ENCODE measurements around the gene RMDN3.

RMDN3 gene

DNA sequence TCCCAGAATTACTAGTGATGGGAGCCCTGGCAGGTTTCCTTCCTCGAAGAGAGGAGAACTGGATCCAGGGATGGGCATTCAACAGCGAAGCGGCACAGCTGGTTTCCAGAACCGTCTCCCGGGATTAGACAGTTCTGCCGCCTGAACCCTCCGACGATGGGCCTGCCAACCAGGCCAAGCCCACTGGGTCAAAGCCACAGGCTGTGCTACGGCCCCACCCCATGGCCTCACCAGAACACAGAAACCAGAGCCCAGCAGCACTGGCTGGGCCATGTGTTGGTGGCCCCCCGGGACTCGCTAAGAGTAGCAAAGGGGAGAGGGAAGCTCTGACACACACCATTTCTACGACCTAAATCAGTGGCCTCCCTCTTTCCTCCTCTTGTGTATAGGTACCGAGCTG is 17.0 kb upstream of the RMDN3 start:
- no peak for DNase-seq

DNA sequence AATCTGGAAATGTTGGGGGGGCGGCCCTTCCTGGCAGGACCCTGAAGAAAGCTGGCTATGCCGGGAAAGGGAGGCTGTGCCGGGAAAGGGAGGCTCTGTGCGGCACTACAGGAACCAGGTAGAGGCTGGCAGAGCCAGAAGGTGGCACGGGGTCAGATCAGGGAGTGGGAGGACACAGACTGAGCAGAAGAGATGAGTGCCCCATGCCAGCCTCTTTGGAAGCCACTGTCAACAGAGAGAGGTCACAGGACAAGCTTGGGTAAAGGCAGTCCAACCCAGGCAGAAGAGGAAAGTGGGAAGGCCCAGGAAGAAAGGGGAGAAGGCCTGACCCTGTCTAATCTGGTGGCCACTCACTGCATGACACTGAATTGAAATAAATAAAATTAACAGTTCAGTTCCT is 16.2 kb upstream of the RMDN3 start:
- no peak for DNase-seq

DNA sequence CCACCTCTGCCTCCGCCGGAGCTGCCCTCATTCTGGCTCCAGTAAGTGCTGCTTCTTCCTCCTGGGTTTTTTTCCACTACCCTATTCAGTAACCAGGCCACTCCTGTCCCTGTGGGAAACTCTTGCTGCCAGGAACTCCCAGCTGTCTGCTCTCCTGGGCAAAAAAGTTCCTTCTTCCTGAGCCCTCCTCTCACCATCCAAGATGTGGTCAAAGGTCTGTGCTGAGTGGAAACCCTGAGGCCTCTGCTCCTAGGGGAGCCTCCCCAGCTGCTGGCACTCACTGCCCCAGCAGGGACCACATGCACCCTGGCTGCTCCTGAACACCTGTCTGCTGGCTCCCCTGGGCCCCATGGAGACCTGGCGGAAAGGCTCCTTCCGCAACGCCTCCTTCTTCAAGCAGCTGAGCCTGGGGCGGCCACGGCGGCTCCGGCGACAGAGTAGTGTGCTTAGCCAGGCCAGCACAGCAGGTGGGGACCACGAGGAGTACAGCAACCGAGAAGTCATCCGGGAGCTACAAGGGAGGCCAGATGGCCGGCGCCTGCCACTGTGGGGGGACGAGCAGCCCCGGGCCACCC is 15.2 kb upstream of the RMDN3 start:
- DNase-seq: no peak

DNA sequence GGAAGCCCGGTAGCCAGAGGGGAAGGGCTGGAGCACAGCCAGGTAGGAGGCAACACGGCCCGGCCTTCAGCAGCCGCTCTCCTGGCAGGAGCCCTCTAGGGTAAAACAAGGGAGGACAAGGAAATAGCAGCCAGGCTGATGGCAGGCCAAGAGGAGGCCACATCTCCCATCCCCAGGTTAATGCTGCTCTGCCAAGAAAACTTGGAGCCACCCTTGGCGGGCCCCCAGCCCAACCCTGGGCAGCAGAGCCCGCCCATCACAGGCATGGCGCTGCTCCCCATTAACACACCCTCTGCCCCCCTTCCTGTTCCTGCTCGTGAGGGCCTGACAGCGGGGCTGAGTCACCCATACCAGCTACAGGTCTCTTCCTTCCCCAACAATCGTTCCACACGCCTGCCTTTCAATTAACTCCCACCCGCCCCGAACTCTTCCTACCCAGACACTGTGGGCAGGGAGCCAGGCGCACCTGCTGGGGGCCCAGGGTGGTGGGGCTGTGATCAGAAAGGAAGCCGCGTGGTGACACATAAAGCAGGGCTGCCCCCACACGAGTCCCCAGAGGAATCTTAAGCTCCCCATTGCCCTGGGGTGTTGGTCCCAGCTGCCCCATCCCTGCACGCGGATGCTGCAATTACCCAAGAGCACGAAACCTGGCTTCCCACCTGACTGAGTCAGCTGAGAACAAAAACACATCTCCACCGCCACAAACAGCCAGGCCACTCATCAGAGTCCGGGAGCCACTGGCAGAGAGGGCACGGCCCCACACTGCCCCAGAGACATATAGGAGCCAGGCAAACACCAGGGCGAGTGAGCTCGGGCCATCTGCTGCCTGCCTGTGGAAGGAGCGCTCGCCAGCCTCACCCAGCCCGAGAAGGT is 14.5 kb upstream of the RMDN3 start, which contains the start of gene C15orf62:
Gene C15orf62 (plus strand): TSS at position 707 of the 873 bp plus-strand sequence. CDS start 516 bp downstream, outside the sequence.
- DNase-seq: no peak

DNA sequence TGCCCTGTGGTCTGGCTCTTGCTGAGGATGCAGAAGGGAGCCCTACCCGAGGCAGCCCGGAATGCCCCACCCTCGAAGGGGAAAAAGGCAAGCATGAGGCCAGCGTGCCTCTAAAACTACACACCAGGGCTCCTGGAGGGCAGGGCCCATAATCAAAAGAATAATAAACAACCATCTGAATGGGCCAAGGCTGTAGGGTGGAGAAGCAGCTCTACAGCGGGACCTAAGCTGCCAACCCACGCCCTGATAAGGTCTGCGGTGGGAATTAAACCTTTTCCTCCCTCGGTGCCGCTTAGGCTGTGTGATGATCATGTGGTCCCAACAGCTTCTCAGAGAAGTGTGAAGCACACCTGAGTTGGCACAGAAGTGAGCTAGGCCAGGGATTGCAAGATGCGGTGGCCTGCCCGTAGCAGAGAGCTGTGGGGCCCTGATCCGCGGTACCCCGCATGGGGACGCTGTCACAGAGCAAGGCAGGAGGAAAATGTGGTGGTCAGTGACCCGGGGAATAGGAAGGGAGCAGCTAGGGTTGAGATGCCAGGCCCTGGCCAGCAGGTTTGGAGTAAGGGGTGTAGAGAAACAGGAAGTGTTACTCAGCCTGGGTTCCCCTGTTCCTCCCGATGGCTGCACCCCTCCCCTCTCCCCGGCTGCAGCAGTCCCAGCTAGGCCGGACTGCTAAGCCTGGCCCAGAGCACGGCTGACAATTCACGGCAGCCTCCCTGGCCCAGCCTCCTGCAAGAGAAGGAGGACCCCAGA is 13.6 kb upstream of the RMDN3 start:
- DNase-seq: no peak

DNA sequence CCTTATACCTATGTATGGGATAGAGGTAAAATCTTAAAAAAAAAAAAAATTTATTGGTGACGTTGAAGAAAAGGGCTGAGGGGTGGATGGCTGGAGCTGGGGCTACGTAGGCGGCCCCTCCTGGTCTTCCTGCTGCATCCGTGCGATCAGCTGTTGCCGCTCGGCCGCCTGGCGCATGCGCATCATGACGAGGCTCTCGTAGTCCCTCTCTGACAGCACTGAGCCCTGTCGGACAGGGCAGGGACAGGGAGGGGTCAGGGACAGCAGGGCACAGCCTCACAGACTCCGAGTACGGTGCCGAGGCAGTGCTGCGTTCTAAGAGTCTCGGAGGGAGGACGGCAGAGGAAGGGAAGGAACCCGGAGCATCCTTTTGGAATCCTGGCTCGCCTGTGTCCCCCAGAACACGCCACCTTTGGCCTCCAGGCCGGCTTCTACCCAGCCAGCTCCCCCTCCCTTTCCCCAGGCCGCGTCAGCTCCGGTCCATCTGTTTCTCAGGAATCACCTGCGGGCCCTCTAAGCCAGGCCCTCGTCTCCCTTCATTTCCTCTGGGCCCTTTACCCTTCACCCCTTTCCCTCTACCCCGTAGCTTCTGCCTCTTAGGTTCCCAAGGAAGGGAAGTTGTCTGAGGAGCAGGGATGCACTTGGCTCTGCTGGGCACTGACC is 12.9 kb upstream of the RMDN3 start:
- DNase-seq: no peak

DNA sequence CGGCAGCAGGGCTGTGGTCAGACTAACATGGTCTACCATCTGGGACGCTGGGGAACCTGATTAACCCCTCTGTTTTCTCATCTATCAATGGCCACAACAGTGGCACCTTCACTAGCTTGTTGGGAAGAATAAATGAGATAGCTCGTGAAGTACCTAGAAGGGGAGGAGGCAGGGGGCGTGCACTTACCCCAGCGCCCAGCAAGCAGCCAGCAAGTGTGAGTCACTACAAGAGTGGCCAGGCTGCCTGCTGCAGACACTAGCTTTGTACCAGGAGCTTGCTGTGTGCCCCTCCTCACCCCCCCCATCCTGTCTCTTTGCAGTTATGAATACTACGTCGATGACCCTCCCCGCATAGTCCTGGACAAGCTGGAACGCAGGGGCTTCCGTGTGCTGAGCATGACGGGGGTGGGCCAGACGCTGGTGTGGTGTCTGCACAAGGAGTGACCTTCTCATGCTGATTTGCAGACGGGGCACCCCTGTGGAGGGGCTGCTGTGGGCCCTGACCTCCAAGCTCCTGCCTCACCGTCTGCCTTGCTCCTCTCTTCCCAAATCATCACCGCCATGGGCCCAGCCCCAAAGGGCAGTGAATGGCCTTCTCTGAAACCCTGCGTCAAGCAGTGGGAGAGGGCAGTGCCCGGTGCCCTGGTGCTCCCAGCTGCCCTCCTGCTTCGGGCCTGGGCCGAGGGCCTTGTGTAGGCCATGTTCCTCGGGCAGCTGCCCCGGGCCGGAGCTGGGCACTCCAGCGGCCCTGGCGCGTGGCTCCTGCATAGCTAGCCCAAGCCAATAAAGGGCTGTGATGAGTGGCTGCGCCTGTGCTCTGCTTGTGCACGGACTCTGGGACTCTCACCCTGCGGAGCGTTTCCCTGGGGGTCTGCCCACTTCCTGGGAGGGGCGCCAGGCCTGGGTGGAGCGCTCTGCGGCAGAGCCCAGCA is 12.1 kb upstream of the RMDN3 start:
- no peak for DNase-seq

DNA sequence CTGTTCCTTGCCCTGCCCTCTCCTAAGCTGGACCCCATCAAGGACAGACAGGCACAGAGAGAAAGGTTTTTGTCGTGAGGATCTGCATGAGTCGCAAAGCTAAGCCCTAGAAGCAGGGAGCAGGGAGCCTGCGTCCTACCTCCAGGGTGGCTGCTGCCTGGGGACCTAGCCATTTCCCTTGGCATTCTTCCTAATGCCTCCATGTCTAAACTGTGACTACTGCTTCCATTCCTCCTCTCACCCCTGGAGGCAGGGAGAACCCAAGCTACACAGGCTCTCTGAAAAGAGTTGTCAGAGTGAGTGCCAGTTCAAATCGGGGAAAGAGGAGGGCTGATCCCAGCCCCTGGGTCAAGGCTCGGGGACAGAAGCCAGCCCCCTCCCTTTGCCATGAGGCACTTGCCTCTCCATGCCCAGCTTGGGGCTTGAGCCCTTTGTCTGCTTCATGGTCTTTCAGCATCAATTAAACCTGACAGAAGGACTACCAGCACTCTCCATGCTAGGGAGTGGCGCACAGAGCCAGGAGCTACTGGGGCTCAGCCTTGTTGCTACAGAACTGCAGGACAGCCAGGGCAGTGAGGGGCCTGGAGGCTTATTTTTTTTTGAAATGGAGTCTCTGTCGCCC is 11.3 kb upstream of the RMDN3 start:
- no peak for DNase-seq

DNA sequence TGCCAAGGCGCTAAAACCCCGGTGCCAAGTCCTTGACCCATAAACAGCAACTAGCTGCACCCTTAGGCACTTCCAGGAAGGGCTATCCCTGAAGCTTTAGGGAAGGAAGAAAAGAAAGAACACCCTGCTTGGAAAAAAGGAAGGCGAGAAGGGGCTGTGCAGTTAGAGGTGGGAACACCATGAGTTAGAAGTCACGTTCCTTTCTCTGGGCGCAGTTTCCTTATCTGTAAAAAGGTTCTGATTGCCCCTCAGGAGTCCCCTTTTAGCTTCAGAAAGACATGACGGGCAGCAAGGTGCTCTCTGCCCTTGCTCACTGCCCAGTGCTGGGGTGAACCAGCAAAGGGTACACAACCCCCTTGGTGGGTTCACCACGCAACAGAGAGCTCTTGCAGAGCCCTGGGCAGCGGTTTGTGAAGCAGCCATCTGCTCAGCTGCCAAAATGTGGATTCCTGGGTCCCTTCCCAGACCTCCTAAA is 9.6 kb upstream of the RMDN3 start:
- DNase-seq: no peak

DNA sequence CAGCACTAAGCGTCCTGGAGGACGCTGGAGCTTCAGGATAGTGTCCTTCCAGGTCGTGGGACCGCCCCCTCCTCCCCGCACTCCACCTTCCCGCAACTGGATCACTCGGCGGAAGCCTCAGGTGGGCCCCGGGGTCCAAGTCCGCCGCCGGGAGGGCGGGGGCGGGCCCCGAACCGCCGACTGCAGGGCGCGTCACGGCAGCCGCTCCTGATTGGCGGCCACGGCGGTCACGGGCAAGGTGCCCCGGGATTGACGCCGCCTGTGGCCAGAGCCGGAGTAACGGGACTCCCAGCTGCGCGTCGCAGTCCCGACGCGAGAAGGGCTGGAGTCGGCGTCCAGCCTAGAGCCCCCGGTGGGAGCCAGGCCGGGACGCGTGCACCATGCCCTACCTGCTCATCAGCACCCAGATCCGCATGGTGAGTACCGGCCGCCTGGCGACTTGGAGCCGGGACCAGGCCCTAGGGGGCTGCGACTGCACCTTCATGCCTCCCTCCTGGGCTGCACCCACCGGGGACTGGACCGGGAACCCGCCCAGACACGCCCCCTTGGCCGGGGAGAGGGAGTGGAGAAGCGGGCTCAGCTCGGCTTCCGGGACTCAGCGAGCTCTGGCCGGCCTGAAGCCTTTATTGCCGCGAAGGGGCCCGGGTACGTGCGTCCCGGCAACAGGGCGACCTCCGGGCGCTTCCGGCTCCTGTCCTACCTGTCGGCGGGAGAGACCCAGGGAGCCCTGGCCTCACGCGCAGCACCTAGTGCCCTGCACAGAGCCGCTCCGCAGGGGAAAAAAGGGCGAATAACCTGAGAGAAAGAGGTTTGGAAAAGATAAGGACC is 9.0 kb upstream of the RMDN3 start, which contains the start of gene GCHFR:
Gene GCHFR (plus strand): TSS at position 268 of the 828 bp plus-strand sequence. CDS start 113 bp downstream, at position 381.
- no peak for DNase-seq

DNA sequence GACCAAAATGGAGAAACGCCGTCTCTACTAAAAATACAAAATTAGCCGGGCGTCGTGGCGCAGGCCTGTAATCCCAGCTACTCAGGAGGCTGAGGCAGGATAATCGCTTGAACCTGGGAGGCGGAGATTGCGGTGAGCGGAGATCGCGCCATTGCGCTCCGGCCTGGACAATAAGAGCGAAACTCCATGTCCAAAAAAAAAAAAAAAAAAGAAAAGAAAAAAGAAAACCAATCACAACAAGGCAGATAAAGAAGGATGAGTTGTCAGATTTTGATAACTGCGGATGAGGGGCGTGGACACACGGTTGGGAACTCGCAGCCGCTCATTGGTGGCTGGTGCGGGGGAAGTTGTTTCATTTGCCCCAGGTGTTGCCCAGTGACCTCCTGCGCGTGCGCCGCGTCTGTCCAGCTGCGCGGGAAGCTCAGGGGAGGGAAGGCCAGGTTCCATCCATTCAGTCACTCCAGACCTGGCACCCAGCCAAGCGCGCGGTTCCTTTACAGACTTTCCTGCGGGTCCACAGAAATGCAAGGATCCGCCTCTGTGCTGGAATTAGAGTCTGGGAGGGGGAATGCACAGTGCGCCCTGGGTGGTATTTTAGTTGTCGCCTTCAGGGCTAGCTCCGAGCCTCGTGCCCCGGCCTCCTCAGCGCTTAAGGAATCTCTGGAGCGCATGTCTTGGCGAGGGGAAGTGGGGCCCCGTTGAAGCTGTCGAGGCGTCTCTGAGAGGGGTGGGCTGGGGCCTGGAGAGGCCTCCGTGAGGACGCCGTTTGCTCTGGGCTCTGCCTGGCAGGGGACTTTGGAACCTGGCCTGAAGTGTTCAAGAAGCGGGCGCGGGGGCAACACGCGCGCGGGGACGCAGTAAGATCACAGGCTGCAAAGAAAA is 8.1 kb upstream of the RMDN3 start:
- DNase-seq: no peak

DNA sequence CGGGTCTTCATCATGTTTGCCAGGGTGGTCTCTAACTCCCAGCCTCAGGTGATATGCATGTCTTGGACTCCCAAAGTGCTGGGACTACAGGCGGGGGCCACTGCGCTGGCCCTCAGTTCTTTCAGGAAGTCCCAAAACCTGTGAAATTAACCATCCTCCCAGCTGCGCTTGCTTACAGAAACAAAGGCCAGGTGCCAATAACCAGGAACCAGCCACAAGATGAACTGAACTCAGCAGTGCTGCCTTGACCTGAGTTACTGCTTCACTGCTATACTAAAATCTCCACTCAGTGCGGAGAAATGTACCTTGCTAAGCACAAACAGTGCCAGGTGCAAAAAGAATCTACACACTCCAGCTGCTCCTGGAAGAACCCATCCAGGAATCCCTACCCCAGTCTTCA is 4.9 kb upstream of the RMDN3 start:
- no peak for DNase-seq

DNA sequence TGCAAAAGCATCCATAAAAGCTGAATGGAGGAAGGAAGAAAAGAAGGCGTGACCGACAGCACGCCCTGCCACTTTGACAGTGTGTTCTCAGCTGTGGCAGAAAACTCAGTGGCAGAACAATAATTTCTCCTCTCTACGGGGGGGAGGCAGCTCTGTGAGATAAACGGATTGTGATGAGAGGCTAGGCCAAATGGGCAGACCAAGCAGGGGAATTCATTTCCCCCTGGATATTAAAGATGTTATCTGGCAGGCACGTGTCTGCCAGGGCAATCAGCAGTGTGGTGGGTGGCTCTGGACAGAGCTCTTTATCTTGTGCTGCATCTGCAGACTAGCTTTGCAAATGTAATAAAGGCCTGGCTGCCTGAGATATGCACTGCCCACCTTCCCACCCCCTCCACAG is 1.9 kb upstream of the RMDN3 start:
- DNase-seq: no peak

DNA sequence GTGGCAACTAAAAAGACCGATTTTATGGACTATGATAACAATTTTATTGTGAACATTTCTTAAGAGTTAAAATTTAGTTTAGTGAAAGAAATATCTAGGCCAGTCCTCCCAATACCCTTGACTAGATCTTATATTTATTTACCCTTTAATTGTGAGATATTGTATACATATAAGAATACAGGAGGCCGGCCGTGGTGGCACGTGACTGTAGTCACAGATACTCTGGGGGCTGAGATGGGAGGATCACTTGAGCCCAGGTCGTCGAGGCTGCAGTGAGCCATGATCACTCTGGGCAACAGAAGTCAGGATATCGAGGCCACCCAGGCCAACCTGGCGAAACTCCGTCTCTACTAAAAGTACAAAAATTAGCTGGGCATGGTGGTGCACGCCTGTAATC is 756 bp upstream of the RMDN3 start:
- no peak for DNase-seq

DNA sequence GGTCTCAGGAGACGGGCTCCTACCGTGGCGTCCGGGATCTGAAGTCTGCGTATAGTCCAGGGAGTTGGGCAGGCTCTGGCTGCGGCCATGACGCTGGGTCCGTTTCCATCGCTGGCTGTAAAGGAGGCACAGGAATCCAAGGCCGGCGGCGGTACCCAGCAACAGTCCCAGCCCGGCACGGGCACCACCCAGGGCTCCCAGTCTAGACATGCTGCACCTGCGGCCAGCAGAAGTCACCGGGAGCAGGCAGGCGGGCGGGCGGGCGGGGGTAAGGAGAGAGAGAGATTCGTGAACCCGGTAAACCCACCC is 526 bp downstream of the RMDN3 start:
- DNase-seq: no peak

DNA sequence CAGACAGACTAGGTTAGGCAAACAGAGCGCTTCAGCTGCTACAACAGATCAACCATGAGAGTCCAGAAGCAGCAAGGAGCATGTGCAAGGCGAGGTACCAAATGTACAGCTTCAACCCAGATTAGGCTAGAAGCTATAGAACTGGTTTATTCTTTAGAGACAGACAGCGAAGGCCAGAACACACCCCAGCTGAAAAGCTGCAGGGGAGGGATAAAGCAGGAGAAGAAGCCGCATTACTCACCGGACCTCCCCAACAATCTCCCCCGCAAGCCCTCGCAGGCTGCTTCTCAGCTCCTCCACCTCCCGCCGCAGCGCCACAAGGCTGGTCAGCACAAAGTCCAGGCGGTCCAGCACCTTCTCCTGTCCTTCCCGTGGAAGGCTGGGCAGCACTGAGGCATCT is 3.3 kb downstream of the RMDN3 start:
- DNase-seq: no peak

DNA sequence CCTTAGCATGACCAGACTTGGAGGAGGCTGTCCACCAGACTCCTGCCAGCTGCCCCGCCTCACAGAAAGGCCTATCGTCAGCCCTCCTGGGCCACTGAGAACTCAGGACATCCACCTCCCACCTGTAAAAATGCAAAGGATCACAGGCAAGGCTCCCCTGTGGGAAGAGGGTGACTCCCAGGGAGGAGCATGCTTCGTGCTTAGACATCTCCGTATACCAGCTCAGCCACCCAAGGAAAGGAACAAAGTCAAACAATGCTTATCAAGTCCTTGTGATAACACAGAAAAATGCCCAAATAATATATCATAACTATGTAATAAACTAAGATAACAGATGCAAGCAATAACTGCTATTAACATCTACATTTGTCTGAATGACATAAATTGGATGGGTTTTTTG is 4.2 kb downstream of the RMDN3 start:
- DNase-seq: no peak

DNA sequence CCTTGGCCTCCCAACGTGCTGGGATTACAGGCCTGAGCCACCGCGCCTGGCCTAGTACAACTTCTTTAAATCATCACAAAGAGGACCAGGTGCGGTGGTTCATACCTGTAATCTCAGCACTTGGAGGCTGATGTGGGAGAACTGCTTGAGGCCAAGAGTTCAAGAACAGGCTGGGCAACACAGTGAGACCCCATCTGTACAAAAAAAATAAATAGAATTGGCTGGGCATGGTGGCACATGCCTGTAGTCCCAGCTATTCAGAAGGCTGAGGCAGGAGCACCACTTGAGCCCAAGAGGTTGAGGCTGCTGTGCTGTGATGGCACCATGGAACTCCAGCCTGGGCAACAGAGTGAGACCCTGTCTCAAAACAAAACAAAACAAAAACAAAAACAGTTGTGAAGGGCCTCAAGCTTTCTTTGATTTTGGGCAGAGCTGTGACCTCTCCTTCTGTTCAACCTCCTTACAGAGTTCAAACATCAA is 5.9 kb downstream of the RMDN3 start:
- DNase-seq: no peak
